HG03432 (cell line): Measurements from ENCODE around the gene ANO7.

Source experiments
- ATAC-seq: cut with Tn5 transposase; IDR thresholded peaks from one replicate; pipeline ENCODE4 v1.9.1; 2021; ENCODE audit warnings: mild to moderate bottlenecking, moderate library complexity; ENCODE audit not compliant: unreplicated experiment

The ANO7 gene

DNA sequence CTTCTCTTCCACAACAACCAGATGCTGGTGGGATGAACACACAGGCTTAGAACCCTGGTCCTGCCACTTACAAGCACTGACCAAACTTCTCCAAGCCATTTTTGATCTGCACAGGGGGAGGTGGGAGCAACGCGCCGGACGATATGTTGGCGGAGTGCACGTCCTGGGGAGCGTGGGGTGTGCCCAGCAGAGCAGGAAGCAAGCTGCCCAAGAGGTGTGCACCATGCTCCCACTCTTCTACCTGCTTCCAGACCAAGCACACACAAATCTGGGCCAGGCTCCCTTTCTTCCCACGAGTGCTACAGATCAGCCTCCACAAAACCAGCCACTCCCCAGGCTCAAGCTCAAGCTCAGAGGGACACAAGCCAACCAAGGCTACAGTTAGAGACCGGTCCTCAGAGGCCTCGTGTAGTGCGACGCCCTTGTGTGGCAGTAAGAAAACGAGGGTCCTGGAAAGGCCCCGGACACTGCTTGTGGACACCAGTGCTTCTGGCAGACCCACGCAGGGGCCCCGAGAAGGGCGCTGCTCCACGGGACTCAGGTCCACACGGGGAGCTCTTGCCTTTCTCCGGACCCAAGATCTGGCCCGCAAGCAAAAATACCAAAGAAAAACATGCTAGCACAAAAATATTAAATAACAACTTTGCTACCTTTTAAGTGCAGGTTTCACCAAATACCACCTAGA, 52.0 kb downstream of the ANO7 start:
- no peak for ATAC-seq

DNA sequence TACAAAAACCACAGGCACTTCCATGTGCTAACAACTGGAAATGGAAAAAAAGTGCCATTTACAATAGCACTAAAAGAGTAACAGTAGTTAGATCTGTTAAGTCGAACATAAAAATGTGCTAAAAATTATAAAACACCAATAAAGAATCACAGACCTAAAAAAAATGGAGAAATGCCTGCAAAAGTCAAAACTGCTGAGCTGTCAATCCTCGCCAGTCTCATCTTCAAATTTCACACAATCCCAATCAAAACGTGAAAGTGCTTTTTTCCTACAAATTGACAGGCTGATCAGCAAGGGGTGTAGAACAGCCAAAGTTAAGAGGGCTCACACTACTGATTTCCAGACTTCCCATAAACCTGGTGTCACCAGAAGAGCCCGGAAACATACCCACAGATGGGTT, 53.2 kb downstream of the ANO7 start:
- ATAC-seq = no peak

DNA sequence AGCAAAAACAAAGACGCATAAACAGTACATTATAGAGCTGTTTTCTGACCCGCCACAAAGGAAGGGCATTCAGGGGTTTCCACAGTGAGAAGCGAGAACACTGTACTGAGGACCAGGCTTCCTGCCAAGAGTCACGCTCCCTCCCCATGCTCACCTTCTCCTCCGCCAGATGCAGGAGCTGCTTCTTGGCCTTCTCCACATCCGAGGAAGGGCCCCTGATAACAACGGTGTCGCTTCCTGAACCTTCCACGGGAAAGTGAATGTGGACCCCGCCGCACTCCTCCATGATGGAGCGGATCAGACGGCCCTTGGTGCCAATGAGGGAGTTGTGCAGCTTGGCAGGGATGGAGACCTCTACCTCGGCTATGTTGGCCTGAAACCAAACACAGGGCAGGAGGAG, 53.8 kb downstream of the ANO7 start:
- no peak for ATAC-seq

DNA sequence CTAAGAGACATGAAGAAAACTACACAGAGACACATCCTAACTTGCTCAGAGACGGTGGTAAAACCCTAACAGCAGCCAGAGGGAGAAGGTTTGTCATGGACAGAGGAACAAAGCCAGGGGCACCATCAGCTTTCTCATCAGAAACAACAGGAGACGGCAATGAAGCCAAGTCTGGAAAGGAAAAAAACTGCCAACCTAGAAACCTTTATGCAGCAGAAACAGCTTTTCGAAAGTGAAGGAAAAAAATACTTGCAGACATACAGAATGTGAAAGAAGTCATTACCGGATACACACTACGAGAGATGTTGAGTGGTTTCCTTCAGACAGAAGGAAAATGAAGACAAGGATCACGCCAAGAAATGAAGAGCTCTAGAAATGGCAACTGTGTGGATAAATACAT, 55.9 kb downstream of the ANO7 start:
- ATAC-seq = no peak

DNA sequence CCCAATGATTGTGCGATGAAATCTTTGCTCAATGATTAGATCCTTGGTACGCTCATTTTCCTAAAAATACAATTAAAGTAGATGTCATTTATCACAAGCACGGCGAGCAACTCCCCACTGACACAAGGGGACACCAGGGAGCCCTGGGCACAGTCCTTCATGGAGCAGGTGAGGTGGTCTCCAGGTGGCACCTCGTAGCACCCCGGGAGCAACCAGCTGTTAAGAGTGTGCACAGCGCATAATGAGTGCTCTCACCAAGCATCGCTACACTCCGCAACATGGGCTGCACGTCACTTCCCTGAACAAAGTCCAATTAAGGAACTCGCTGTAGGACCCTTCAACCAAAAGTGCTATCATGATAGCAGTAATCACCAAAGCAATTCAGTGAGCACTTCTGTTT, 59.8 kb downstream of the ANO7 start:
- ATAC-seq = no peak

DNA sequence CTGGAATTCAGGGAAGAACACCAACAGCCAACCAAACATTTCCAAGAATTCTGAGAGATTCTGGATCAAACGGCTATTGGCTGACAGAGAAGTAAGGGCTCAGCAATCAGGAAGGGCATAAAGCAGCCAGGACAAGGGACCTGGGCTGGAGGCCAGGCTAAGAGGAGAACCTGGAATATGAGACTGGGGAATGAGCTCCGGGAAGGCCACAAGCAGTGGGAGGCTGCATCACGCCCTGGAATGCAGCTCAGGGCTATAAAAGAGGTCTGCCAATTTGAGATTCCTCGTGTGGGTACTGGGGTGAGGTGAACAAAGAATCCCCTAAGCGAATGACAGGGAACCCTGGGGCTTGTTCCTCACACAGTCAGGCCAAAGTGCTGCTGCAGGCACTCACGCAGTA, 60.4 kb downstream of the ANO7 start:
- ATAC-seq = no peak

DNA sequence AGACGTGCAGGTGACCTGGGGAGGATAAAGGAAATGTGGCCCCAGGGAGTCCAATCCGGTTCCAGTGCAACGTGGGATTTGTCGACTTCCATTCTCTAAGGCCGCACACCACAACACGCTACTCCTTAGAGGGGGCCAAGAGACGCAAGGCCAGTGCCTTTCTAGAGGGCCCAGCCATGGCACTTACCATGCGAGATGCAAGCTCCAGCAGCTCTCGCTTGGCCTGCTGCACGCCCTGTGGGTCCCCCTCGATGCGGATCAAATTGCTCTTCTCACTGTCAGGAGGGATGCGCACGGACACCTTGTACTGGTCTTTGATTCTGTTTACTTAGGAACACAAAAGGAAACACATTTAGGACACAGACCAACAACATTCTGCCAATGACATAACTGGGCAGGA, 61.2 kb downstream of the ANO7 start:
- no peak for ATAC-seq

DNA sequence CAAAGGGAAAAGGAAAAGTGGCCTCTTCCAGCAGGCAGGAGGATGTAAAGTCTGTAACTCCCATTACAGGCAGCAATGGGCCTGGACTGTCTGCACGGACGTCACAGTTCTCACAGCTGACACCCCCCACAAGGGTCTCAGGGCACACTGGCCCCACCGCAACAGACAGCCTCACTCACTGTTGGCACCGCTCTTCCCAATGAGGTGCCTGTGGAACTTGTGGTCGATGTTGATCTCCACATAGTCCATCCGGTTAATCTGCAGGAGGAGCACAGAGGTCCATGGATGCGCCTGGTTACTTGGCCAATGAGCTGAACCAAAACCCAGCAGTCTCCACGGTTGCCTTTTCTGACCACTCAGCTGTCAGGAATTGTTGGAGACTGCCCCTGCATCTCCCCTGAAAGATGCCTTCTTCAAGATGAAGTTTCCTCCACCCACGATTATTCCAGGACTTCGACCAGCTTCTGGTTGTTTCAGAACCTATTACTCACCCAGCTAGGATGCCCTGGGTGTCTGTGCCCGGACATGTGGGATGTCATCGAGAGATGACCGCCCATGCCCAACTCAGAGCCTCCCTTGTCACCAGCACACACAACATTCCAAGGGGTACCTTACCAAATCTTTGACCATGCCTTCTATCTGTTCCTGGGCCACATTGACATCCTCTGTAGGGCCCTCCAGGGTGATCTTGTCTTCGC, 64.5 kb downstream of the ANO7 start:
- ATAC-seq = no peak

DNA sequence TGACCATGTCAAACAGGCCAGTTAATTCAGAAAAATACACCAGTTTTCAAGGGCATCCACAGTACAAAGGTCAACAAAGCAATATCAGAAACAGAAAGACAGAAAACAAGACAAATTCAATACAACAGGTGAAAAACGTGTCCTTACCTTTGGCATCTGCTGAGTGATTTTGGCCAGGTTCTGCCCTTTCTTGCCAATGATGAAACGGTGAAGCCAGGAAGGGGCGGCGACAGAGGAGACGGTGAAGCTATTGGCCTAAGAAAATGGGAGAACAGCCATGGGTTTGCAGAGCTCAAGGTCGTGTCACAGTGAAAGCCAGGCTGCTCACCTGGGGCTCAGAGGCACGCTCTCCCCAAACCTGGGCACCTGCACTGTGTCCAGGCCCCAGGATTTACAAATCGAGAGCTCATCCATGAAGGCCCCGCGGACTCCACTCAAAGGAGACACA, 66.5 kb downstream of the ANO7 start:
- ATAC-seq = no peak

DNA sequence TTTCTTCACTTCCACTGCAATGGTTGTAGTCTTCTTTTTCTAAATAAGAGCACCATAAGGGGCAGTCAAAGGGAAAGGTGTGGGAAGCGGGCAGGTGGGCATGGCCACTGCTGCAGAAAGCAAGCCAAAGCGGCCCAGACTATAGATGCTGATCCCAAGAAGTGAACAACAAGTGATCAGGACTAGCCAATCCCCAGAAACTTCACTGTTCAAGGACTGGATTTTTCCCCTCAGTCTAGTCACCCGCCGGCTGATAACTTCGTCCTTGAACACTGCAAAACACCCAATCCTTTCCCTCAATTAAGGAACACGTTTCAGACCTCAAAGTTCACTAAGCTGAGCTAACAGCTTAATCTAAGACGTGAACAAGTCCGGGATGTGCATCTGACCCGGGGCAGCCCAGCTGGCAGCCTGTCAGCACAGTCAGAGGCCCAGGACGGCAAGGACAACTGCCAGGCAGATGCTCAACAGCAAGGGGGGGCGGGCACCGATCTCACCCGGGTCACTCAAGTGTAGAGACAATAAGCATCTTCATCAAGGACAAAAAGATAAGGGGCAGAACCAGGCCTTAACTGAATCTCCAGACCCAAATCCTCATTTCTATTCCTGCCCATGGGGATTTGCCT, 67.2 kb downstream of the ANO7 start:
- ATAC-seq = no peak

DNA sequence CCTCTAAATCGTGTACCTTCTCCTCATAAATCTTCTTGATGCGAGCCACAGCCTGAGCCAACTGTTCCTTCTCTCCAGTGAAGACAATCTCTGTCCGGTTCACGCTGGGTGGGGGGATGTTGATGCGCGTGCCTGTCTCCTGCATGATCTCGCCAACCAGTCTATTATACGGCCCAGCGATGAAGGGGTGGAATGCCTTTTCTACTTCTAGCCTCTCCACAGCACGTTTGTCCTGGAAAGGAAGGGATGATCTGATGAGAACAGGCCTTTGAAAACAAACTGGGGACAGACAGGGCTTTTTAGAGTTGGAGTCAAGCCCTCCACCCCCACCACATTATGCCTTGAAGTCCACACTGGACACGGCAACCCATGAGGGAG, 67.7 kb downstream of the ANO7 start:
- no peak for ATAC-seq

DNA sequence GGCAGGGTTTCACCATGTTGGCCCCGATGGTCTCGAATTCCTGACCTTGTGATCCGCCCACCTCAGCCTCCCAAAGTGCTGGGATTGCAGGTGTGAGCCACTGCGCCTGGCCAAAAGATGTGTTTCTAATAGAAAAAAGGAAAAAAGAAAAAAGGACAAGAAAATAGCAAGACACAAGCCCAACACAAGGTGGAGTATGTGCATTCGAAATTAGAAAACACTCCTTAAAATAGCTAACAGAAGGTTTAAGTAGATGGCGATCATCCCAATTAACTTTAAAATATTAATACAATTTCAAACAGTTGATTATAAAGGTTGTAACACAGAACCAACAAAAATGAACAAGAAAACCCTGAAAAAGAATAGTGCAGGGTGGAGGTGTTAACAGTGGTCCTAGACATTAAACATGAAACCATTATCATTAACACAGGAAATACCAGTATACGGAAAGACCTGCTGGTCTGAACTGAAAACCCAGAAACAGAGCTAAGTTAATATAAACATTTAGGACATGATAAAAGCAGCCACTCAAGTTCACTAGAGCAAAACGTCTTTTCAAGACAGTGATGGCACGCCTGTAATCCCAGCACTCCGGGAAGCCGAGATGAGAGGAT, 69.0 kb downstream of the ANO7 start:
- no peak for ATAC-seq

DNA sequence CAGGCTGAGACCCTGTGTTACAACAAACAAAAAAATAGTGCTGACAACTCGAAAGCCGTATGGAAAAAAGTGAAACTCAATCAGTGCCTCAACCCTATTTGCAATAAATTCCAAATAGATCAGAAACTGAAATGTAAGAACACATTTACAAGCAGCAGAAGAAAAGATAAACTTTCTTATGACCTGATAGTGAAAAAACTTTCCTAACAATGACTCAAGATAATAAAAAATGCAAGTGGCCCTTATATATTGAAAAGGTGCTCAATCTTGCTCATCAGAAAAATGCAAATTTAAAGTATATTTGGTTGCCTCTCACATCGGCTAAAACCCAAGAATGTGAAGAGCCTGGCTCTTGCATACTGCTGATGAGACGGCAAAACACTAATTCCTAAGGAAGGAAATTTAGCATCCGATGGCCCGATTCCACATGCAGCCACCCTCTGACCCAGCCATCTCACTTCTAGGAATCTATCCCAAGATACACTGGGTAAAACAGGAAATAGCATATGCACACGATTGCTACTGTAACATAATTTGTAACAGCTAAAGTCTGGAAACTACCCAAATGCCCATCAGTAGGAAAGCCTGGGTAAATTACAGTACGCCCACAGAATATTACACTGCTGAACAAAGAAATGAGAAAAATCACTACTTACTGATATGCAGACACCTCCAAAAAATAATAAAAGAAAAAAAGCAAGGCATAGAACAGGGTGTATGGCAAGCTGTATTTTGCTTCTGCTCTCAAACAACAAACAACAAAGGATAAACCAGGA, 70.2 kb downstream of the ANO7 start:
- ATAC-seq = no peak

DNA sequence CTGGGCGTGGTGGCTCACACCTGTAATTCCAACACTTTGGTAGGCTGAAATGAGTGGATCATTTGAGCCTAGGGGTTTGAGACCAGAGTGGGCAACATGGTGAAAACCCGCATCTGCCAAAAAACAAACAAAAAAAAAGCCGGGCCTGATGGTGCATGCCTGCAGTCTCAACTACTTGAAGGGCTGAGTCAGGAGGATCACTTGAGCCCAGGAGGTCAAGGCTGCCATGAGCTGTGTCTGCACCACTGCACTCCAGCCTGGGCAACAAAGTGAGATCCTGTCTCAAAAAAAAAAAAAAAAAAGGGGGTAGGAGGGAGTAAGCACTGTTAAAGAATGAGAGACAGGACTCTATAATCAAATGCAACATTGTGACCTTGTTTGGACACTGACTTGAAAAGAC, 72.4 kb downstream of the ANO7 start:
- ATAC-seq = no peak

DNA sequence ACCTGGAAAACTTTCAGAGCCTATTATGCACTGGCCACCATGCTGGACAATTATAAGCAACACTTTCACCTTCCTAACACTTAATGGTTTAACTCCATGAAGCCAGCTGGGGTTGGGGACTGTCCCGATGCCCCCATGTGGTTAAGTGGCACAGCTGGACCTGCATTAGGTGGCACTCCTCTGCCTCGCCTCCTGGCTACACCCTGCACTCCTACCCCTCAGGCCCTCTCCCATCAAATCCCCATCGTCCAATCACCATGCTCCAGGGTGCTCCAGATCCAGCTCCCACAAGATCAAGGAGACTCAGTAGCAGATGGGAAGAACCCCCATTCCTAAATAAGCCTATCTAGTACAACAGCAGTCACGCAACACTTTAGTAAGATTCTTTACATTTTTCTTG, 73.2 kb downstream of the ANO7 start:
- no peak for ATAC-seq

DNA sequence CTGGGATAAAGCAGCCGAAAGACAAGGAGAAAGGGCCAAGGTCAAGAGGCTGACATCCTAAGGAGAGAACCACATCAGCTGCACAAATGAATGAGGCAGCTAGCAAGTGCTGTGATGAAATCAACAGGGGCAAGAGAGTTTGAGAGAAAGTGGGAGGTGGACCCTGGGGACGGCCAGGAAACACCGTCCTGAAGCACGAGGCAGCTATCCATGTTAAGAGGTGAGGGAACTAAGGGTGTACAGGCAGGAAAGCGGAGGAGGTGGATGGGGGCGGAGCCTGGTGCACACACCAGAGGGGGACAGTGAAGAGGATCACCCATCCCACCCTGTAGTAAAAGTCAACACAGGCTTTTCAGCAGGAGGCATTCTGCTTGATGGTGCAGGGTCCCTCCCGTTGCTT, 74.6 kb downstream of the ANO7 start:
- no peak for ATAC-seq

DNA sequence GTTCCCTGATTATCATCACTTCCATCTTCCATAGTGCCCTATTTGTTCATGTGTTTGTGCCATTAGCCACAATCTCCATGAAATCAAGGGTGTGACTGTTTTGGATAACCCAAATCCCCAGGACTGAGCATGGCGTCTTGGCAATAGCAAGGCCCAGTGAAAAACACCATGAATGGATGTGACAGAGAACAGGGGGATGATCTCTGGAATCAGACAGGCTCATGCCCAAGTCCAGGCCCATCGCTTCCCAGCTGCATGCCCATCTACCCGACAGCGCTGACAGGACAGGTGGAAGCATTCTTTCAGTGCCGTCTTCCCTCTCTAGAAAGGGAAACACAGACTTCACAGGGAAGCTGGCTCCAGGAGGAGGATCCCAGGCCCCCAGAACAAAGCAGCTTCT, 77.0 kb downstream of the ANO7 start:
- no peak for ATAC-seq

DNA sequence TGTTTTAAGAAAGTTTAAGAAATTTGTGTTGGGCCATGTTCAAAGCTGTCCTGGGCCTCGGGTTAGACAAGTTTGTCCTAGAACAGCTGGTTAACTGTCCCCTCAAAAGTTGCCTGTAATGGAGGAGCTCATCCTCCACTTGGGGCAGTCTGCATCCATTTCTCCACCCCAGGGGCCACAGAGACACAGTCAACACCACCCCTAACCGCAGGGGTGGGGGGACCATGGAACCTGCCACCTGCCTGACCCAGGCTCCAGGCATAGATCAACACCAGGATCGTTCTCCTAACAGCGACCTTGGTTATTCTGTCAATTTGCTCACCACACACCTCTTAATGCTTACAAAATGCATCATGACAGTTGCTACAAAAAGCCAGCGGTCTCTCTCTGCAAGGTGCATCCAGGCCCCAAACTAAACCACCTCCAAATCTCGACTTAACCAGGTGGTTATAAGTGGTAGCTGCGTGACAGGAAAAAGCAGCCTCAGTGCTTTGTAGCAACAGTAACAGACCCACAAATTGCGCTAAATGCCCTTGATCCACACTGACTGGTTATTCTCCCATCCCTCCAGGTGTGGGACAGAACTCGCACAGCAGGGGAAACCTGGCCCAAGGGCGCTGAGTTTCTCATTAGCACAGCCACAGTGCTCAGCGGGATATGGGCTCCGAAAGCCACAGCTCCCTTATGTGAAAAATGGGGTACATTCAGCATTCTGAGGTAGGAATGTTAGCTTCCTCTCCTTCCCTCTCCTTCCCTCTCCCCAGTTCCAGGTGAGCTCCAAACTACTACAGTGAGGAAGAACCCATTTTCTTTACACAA, 79.0 kb downstream of the ANO7 start:
- no peak for ATAC-seq

DNA sequence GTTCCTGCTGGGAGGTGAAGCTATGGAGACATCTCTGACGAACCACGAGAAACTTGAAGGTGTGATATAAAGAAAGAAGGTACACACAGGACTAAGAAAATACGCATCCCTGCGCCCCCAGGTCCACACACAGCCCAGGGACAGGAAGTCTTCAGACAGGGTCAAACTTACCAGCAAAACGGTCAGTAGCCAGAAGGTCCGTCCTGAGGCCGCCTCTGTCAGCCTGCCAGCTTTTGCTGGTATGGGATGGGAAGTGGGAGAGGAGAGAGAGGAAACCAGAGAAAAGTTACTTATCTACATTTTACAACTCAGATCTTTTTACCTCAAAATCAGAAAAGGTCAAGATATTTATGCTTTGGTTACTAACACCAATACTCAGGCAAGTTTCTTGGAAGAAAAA, 79.8 kb downstream of the ANO7 start:
- ATAC-seq = no peak

DNA sequence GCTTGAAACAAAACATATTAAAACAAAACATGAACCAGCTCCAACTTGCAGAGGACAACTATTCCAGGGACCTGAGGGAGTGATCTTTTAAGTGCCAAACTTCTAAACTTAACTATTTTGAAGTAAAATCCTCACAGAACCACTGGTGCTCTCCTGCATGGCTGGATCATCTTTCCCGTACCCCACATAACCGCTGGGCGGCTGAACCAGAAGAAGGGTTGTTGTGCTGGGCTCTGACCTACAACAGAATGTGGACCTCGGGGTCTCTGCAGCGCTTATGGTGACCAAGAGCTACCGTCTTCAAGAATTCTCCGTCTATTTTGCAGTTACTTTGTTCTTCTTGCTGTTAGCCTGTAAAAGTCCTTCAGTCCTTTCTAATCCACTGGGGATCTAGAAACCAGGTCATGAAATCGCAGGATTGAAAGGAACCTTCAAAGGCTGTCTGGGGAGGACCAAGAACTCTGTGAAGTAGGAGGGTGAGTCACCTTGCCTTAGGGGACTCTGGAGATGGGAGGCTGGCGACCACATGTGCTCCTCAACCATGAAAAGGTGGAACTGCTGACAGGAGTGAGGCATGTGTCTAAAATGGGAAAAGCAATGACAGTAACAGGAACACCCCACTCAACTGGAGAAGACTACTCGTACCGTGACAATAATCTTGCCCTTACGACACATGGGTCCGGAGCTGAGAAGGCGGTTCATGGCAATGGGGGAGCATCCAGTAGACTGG, 80.4 kb downstream of the ANO7 start:
- ATAC-seq = no peak
